GM12878 (cell line): ENCODE results near the gene CLSTN2. TPM values are rescaled to one million over a fixed set of nuclear protein-coding genes. Genes with fewer than 3 reads are reported as not detected.

Source experiments
- ATAC-seq: fragments of 200-7000 bp; cut with Tn5 transposase; 3 replicates; pipeline ENCODE4 v1.9.1; 2020; ENCODE audit warnings: mild to moderate bottlenecking, moderate library complexity
- BruUV-seq: library from RNA; stranded (reverse); fragments of 400-500 nt; replicated peaks from 2 replicates; lab custom pipeline; 2021; lab: Mats Ljungman, UMichigan
- CTCF ChIA-PET: fragments of 300-600 bp; sonication (Branson Sonifier 250); formaldehyde crosslinking; extraction: SDS; loops from one replicate; lab custom pipeline; 2021; ENCODE audit warnings: inconsistent platforms; lab: Yijun Ruan, JAX
- POLR2A ChIA-PET: fragments of 350-600 bp; formaldehyde crosslinking; extraction: SDS; loops from one replicate; lab custom pipeline; 2021; ENCODE audit warnings: inconsistent platforms; lab: Charles Lee
- RAD21 ChIA-PET: fragments of 300-600 bp; sonication (Branson Sonifier 250); formaldehyde crosslinking; loops from one replicate; lab custom pipeline; 2023; ENCODE audit warnings: antibody characterized with exemption; ENCODE audit not compliant: unreplicated experiment; lab: Charles Lee
- SMC1A ChIA-PET: fragments of 300-600 bp; sonication (Branson Sonifier 250); formaldehyde crosslinking; loops from one replicate; lab custom pipeline; 2023; ENCODE audit not compliant: unreplicated experiment, uncharacterized antibody; lab: Charles Lee
- DNase-seq: peaks from one replicate; pipeline ENCODE4 v3.0.0-alpha.2; 2011; ENCODE audit warnings: low read depth, low spot score
- FAIRE-seq: peaks from 3 replicates; lab custom pipeline; 2011; peaks lifted over from hg19 to GRCh38; lab: Jason Lieb, UNC
- H2AFZ ChIP-seq: 2 replicates; pipeline ENCODE4 v1.6.0; 2011; ENCODE audit warnings: low read depth, low read length, control low read depth; ENCODE audit not compliant: control insufficient read depth
- H3K27ac ChIP-seq: 2 replicates; pipeline ENCODE4 v1.5.1; 2011; ENCODE audit warnings: control low read depth; ENCODE audit not compliant: control insufficient read depth, insufficient read depth
- H3K27me3 ChIP-seq, 2 experiments: replicated peaks in 1 of 2; 2 replicates each; pipeline versions ENCODE4 v1.6.0 to v1.6.1; 2011; ENCODE audit warnings: low read length in 1 of 2; ENCODE audit not compliant: control insufficient read depth in 2 of 2, insufficient read depth in 2 of 2
- H3K36me3 ChIP-seq, 2 experiments: 2 replicates each; pipeline ENCODE4 v1.5.1; 2011; ENCODE audit warnings: low read length in 1 of 2; ENCODE audit not compliant: control insufficient read depth in 2 of 2, insufficient read depth in 2 of 2
- H3K4me1 ChIP-seq: 2 replicates; pipeline ENCODE4 v1.6.1; 2011; ENCODE audit warnings: mild to moderate bottlenecking, low read length, moderate library complexity, mixed read lengths; ENCODE audit not compliant: control insufficient read depth, insufficient read depth
- H3K4me2 ChIP-seq: 2 replicates; pipeline ENCODE4 v1.6.0; 2011; ENCODE audit warnings: control low read depth; ENCODE audit not compliant: control insufficient read depth, insufficient read depth
- H3K4me3 ChIP-seq: fragments of 200-600 bp; sonication (generic); 2 replicates; pipeline ENCODE4 v1.5.1; 2016
- H3K79me2 ChIP-seq: 2 replicates; pipeline ENCODE4 v1.6.0; 2011; ENCODE audit warnings: low read length; ENCODE audit not compliant: control insufficient read depth, insufficient read depth
- H3K9ac ChIP-seq: 2 replicates; pipeline ENCODE4 v1.8.0; 2011; ENCODE audit warnings: low read length, control low read depth, mixed read lengths; ENCODE audit not compliant: control insufficient read depth, insufficient read depth
- H3K9me3 ChIP-seq: replicated peaks from 3 replicates; pipeline ENCODE4 v1.5.1; 2011; ENCODE audit warnings: mild to moderate bottlenecking, low read length; ENCODE audit not compliant: control insufficient read depth, insufficient read depth
- H4K20me1 ChIP-seq: 2 replicates; pipeline ENCODE4 v1.6.0; 2011; ENCODE audit not compliant: control insufficient read depth, insufficient read depth
- ATF2 ChIP-seq: IDR thresholded peaks from 2 replicates; pipeline ENCODE4 v1.6.1; 2012; ENCODE audit warnings: low read length, inconsistent platforms
- HSF1 ChIP-seq: fragments of 150-350 bp; IDR thresholded peaks from 2 replicates; pipeline ENCODE4 v1.6.1; 2014; ENCODE audit warnings: mild to moderate bottlenecking, low read depth, low read length
- LARP7 ChIP-seq: fragments of 450-650 bp; IDR thresholded peaks from 2 replicates; pipeline ENCODE4 v1.6.1; 2017; ENCODE audit warnings: mild to moderate bottlenecking
- TCF3 ChIP-seq: IDR thresholded peaks from 2 replicates; pipeline ENCODE4 v1.6.1; 2012; ENCODE audit warnings: low read depth, mild to moderate bottlenecking, low read length, borderline replicate concordance; ENCODE audit not compliant: insufficient read depth
- USF1 ChIP-seq: IDR thresholded peaks from 2 replicates; pipeline ENCODE4 v1.6.1; 2011; ENCODE audit warnings: borderline replicate concordance, low read depth, mild to moderate bottlenecking, moderate library complexity, mixed read lengths, low read length; ENCODE audit not compliant: insufficient read depth; ENCODE audit errors: extremely low read length
- YBX1 ChIP-seq: fragments of 450-650 bp; IDR thresholded peaks from 2 replicates; pipeline ENCODE4 v1.6.1; 2016; ENCODE audit warnings: antibody characterized with exemption
- WGBS: methylation state at CpG from one replicate; pipeline ENCODE4 v1.1.6; 2016; ENCODE audit warnings: low lambda C conversion rate; ENCODE audit not compliant: insufficient replicate concordance, insufficient coverage; ENCODE audit errors: missing lambda C conversion rate; 5-methylcytosine and 5-hydroxymethylcytosine counted together
- in situ Hi-C: fragments of 300-500 bp; cut with MboI; formaldehyde crosslinking; loops from 9 replicates; pipeline ENCODE4 v1.14.3; 2018; ENCODE audit warnings: mixed read lengths
- intact Hi-C: fragments of 100-400 bp; cut with micrococcal nuclease; formaldehyde crosslinking; loops from one replicate; pipeline ENCODE4 v1.14.2; 2022; ENCODE audit not compliant: unreplicated experiment
- polyA plus RNA-seq, 11 experiments: library from polyadenylated mRNA; depleted of rRNA in 4 of 11; unstranded in 6 of 11; stranded (reverse) in 5 of 11; fragments of >200 nt; fragmentation: Nextera tagmentation in 4 of 11; fragmentation: Illumina TruSeq in 1 of 11; extraction: Ambion mirVana in 4 of 11; extraction: Trizol in 1 of 11; gene quantifications; 1 replicate in 1 of 11; 2 replicates in 10 of 11; pipeline versions ENCODE4 v1.2.1 to v1.2.3, GENCODE V29; 2011 to 2016; ENCODE audit warnings: inconsistent platforms in 2 of 11, missing spikeins in 2 of 11, low read depth in 1 of 11
- total RNA-seq, 4 experiments: library from RNA; depleted of rRNA in 3 of 4; stranded (reverse); fragments of >200 nt in 3 of 4; fragmentation: Illumina TruSeq in 1 of 4; extraction: Trizol in 1 of 4; gene quantifications; 2 replicates each; pipeline versions ENCODE4 v1.2.1 to v1.2.3, GENCODE V29; 2013 to 2021

Gene CLSTN2
- total and polyA plus RNA-seq, 10 of the 15 experiments (the other 5 are each of a cell fraction or from before 2014, with no cell fraction given), result under 0.01 to 0.10 (median under 0.01) TPM; not detected in 5

GRCh38 chr3:140189267-140189666 is 254.3 kb downstream of the CLSTN2 start:
- Histone ChIP-seq H3K9ac (no peak overlapping the region), H2AFZ (no peak overlapping the region), H3K4me3 (no peak overlapping the region), H4K20me1 (no peaks in the 10 kb centered on the region), H3K27me3 (no peaks in the 10 kb centered on the region), H3K9me3 (no peaks in the 10 kb centered on the region), H3K4me2 (no peak overlapping the region), H3K36me3 (no peaks in the 10 kb centered on the region), H3K4me1 (no peaks in the 10 kb centered on the region), H3K27ac (no peak overlapping the region), H3K79me2 (no peaks in the 10 kb centered on the region)
- ChIA-PET SMC1A (no interaction called here), CTCF (no interaction called here), POLR2A (no interaction called here), RAD21 (no interaction called here)
- intact Hi-C loops, result no loop called here
- in situ Hi-C loops, result no loop called here
- DNase-seq, result no peak
- no peak for FAIRE-seq
- no peak for TF ChIP-seq HSF1
- TF ChIP-seq USF1, result no peak
- no peak for TF ChIP-seq TCF3
- TF ChIP-seq ATF2, result no peak
- no peak for TF ChIP-seq LARP7
- no peak for TF ChIP-seq YBX1
- BruUV-seq, result no TSS peak
- no peak for ATAC-seq
- WGBS, result 93% methylated on average over 3 of the region's 3 CpGs
